ENCODE results near the gene ADAMTS16.

The ADAMTS16 gene

DNA sequence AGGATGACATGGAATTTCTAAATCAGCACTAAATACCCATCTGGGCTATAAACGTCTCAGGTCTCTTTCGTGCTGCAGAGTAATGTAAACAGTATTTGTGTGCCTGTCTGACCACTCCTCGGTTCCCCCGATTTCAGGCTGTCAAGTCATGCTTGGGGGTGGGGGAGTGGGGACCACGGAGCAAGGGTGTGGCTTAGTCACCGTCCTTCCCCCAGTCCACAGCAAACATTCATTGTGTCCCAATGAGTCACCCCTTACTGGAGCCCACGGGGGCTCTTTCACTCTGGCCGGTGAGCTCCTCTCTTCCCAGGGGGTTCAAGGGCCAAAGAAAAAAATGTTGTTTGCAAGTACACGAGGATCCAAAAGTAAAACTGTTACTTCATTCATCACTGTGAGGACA, 210.0 kb downstream of the ADAMTS16 start:
- peak; percentile 56 for DNase-seq (ENCODE audit: low read depth)
- no peak overlapping the region for H3K4me3 ChIP-seq (ENCODE audit: control insufficient read depth, low read depth, low read length)
- no peak for TF ChIP-seq CTCF (conservative IDR thresholded peaks at IDR 0.05; ENCODE audit: control insufficient read depth, insufficient read depth, low read depth, low read length)

GRCh38 chr5:5351288-5351979, 211.3 kb downstream of the ADAMTS16 start:
- peak; percentile 84 for DNase-seq (ENCODE audit: low read depth)
- no peak overlapping the region for H3K4me3 ChIP-seq (ENCODE audit: control insufficient read depth, low read depth, low read length)
- no peak for TF ChIP-seq CTCF (conservative IDR thresholded peaks at IDR 0.05; ENCODE audit: control insufficient read depth, insufficient read depth, low read depth, low read length)

GRCh38 chr5:5352675-5353074, 212.5 kb downstream of the ADAMTS16 start:
- TF ChIP-seq CTCF (conservative IDR thresholded peaks at IDR 0.05; ENCODE audit: control insufficient read depth, insufficient read depth, low read depth, low read length): no peak
- no peak overlapping the region for H3K4me3 ChIP-seq (ENCODE audit: control insufficient read depth, low read depth, low read length)
- no peak for DNase-seq (ENCODE audit: low read depth)

DNA sequence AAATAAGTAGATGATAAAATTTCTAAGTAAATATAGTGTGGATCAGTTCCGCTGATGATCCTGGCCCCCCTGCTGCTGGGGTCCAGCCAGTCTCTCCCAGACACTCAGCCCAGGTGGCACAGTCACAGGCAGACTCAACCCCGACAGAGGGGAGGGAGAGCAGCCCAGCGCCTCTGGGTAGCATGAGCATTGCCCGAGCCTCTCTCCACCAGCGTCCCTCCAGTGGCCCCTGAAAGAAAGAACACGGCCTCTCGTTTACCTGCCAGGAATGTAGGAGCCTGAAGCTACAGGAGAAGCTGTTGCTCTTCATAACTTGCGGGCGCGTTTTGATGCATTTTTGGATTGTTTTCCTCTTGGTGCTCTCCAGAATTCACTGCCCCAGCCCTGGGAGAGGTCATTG, 213.6 kb downstream of the ADAMTS16 start:
- no peak overlapping the region for H3K4me3 ChIP-seq (ENCODE audit: control insufficient read depth, low read depth, low read length)
- TF ChIP-seq CTCF (conservative IDR thresholded peaks at IDR 0.05; ENCODE audit: control insufficient read depth, insufficient read depth, low read depth, low read length): no peak
- no peak for DNase-seq (ENCODE audit: low read depth)

DNA sequence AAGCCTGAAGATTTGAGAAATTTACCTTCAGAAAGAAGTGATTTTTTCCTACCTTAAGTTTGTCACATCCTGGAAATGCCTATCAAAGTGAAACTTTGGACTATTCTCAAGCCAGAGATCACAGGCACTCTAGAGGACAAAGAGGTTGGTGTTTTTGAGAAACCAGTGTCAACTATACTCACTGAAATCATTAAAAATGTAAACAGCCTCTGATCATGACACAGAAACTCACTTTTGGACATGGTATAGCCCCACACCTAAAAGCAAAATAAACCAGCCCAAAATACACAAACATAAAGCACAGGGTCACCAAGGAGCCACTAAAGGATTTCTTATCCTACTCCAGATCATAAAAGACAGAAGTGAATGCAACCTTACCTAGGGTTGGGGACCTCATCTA, 216.6 kb downstream of the ADAMTS16 start:
- no peak for TF ChIP-seq CTCF (conservative IDR thresholded peaks at IDR 0.05; ENCODE audit: control insufficient read depth, insufficient read depth, low read depth, low read length)
- DNase-seq (ENCODE audit: low read depth): no peak
- H3K4me3 ChIP-seq (ENCODE audit: control insufficient read depth, low read depth, low read length): no peak overlapping the region

- no peak for TF ChIP-seq CTCF (conservative IDR thresholded peaks at IDR 0.05; ENCODE audit: control insufficient read depth, insufficient read depth, low read depth, low read length)
- no peak overlapping the region for H3K4me3 ChIP-seq (ENCODE audit: control insufficient read depth, low read depth, low read length)
Observed at GRCh38 chr5:5359618-5360017, 219.5 kb downstream of the ADAMTS16 start.

More at GRCh38 chr5:5359618-5360017, 219.5 kb downstream of the ADAMTS16 start:
- no peak for DNase-seq (ENCODE audit: low read depth)
